COLO829 (cell line): Measurements from ENCODE around the gene RAB6A.
A peak's percentile ranks its signal among the peaks of the same experiment; 100 is the strongest.
"Not testable (repeated sequence)": the region's sequence is repeated elsewhere in the genome, so short reads cannot be mapped to it uniquely, and the experiment has no call there.

Experiments used
- DNase-seq: peaks from one replicate; pipeline ENCODE4 v3.0.0; 2012; ENCODE audit warnings: low spot score

Gene RAB6A

DNA sequence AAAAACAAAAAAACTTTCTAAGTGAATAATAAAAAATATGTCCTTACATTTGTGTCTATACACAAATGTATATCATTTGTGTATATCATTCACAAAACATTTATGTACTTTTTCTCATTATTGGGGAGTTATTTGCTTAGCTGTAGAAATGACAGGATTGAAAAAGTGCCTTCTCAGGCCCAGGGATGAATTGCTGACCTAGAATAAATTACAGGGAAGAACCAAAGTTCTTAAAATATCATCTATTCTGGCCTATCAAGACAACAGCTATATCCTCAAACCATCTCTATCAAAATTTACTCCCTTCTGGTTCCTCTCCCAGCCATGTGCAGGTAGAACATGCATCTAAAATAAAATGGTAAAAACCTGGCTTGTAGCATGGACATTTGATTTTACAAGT, 1.9 kb upstream of the RAB6A start:
- DNase-seq = no peak

DNA sequence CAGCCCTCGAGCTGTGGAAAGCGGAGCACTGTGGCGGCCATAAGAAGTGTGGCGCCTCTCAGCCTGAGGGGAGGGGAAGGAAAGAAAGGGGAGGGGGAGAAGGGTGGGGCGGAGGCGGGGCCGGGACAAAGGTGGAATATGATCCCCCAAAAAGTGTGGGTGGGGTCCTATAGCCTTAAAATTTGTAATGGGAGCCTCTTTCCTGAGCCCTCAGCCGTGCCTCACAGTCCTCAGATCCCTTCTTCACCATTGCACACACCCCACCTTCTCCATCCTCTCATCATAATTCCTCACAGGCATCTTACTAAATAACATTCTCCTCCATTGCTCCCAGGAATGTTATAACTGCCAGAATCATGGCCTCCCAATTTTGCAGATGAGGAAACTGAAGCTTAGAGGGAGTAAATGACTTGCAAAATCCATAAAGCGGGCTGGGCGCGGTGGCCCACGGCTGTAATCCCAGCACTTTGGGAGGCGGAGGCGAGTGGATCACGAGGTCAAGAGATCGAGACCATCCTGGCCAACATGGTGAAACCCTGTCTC, 600 bp upstream of the RAB6A start:
- DNase-seq = no peak

DNA sequence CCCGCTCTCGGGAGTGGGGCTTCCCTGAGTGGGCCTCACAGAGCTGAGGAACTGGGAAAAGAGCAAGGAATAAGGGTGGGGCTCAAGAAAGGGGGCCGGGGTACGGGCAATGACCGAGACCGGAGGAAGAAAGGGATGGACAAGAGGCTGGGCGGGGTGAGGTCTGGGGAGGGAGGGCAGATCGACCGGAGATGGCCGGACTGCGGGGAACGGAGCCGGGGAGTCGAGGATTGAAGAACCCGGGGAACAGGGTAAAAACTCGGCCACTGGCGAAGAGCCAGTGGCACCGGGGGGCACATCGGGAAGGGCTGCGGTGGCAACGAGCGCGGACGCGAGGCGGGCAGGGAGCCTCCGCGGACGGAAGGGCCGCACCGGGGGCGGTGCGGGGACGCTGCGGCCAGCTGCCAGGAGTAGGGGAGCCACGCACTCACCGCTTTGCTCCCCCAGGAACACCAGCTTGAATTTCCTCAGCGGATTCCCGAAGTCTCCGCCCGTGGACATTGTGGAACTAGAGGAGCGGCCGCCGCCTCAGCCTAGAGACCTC, 667 bp downstream of the RAB6A start:
- DNase-seq = peak; percentile 25

DNA sequence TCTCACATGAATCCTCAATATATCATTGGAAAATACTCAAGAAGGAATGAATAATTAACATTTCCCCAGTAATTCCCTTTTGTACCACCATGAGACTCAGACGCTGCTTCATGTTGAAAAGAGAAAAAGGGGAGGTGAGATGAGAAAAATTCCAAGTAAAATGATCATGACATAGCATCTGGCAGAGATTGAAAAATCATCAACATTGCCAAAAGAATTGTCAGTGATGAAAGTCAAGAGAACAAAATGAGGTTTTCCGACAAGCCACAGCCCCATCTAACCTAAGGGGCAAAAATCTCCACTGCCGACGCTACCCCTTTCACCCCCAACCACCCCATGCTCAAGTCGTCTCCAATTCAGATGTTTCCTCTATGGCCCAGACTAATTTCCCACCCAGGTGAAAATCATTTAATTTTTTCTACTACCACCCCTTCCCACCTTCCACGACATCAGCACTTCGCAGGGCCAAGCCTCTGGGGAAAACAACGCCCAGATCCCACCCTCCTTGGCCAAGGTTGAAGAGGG, 1.2 kb downstream of the RAB6A start:
- no peak for DNase-seq

DNA sequence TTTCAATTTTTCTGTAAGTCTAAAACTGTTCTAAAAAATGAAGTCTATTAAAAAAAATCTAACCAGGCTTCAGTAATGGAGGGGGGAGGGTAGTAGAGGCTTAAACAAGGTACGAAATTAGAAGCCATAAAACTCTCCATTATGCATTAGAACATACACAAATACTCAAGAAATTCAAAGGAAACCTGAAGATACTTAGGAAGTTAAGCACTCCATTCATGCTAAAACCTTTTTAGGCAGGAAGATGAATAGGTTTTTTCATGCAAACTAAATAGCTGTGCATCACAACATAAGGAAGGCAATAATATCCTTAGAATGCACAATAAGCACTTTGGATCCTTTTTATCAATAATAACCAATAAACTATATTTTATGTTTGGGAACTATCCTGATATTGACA, 2.4 kb downstream of the RAB6A start:
- DNase-seq = no peak

DNA sequence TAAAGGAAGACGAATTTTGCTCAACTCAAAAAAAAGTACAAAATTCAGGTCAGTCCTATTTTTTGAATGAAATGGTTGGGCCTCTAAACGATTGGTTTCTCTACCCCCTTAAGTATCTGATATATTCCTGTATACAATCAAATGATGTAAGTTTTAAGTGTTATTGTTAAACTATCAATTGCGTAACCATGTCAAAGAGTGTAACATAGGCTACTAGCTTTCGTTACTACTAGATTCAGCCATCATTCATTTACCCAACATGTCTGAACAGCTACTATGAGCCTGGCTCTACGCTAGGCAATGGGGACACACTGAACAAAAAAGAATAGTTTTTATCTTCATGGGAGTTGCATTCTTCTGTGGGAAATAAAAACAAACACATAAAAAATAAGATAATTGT, 3.3 kb downstream of the RAB6A start:
- DNase-seq = no peak

DNA sequence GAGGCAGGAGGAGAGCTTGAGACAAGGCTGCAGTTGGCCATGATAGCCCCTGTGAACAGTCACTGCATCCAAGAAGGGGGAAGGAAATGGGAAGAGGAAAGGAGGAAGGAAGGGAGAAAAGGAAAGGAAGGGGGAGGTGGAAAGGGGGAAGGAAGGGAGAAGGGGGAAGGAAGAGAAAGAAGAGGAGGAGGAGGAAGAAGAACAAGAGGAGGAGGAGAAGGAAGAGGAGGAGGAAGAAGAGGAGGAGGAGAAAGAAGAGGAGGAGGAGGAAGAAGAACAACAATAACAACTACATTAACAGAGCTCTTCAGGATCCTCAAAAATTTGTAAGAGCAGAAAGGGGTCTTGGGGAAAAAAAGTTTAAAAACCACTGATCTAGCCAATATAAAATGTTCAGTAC, 5.2 kb downstream of the RAB6A start:
- DNase-seq = no peak

DNA sequence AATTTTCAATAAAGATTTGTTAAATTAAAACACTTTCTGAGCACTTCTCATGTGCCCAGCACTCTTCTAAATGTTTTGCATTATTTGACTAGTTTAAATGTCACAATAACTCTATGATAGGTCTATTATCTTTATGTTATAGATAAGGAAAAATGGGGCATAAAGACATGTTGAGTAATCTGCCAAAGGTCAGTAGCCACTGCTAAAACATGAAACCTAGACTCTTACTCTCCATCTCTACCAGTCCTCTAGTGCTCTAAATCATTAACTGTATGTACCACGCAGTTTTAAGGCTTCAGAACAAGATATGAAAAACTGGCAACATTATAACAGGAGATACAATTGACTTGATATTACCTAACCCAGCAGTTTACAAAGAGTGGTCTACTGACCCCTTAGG, 6.9 kb downstream of the RAB6A start:
- no peak for DNase-seq

DNA sequence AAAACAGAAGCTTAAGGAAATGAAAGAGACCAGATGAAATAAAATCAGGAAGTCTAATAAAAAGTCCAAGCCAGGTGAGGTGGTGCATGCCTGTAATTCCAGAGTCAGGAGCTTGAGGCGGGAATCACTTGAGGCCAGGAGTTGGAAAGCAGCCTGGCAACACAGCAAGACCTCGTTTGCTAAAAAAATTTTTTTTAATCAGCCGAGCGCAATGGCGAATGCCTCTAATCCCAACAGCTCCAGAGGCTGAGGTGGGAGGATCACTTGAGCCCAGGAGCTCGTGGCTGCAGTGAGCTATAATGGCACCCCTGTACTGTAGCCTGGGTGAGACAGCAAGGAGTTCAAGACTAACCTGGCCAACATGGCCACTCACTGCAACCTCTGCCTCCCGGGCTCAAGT, 8.0 kb downstream of the RAB6A start:
- no peak for DNase-seq

DNA sequence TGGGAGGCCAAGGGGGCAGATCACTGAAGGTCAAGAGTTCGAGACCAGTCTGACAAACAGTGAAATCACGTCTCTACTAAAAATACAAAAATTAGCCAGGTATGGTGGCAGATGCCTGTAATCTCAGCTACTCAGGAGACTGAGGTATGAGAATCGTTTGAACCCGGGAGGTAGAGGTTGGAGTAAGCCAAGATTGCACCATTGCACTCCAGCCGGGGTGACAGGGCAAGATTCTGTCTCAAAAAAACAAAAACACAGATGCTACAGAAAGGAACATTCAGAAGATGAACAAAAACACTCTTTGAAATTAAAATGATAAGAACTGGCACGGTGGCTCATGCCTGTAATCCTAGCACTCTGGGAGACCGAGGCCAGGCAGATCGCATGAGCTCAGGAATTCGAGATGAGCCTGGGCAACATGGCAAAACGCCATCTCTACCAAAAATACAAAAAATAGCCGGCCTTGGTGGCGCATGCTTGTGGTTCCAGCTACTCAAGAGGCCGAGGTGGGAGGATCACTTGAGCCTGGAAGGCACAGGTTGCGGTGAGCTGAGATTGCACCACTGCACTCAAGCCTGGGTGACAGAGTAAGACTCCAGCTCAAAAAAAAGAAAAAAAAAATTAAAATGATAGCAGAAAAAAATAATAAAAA, 8.5 kb downstream of the RAB6A start:
- DNase-seq = no peak

DNA sequence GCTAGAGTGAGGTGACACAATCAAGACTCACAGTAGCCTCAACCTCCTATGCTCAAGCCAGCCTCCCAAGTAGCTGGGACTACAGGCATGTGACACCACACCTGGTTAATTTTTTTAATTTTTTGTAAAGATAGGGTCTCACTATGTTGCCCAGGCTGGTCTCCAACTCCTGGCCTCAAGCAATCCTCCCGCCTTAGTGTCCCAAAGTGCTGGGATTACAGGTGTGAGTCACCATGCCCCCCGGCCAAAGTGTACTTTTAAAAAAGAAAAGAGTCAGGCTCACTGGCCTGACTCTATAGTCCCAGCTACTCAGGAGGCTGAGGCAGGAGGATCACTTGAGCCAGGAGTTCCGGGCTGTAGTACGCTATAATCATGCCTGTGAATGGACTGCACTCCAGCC, 10.0 kb downstream of the RAB6A start:
- DNase-seq = not testable (repeated sequence)

DNA sequence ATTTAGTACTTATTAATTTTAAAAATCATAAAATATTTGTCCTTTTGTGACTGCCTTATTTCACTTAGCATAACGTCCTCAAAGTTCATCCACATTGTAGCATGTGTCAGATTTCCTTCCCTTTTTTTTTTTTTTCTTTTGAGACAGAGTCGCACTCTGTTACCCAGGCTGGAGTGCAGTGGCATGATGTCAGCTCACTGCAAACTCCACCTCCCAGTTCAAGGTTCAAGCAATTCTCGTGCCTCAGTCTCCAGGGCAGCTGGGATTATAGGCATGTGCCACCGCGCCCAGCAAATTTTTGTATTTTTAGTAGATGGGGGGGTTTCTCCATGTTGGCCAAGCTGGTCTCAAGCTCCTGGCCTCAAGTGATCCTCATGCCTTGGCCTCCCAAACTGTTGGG, 10.6 kb downstream of the RAB6A start:
- no peak for DNase-seq

DNA sequence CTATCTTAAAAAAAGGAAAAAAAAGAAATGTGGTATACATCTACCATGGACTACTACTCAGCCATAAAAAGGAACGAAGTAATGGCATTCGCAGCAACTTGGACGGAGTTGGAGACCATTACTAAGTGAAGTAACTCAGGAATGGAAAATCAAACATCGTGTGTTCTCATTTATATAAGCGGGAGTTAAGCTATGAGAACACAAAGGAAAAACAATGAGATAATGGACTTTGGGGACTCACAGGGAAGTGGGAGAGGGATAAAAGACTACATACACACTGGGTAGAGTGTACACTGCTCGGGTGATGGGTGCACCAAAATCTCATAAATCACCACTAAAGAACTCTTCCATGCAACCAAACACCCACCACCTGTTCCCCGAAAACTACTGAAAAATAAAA, 11.8 kb downstream of the RAB6A start:
- DNase-seq = no peak

DNA sequence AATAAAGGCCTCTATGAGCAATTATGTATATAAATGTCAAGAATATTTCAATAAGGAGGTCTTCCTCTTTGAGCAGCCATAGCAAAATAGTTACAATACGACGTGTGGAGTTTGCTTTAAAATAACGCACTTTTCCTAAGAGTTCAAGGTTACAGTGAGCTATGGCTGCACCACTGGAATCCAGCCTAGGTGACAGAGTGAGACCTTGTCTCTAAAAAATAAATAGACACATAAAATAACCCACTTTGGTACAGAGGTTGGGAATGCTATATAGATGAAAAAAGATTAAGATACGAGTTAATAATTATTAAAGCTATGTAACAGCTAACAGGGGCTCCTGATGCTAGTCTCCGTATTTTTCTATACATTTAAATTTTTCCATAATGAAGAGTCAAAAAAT, 12.6 kb downstream of the RAB6A start:
- DNase-seq = no peak

DNA sequence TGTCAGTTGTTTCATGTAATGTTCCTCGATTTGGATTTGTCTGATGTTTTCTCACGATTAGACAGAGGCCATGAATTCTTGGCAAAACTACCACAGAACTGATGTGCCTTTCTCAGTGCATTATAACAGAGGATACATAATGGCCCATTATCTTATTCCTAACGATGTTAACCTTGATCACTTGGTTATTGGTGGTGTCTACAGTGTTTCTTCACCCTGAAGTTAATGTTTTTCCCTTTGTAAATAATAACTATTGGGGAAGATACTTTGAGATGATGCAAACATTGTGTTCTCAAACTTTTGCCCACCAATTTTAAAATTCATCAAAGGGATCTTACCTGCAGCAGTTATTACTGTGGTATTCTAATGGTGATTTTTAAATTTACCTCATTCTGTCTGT, 13.1 kb downstream of the RAB6A start:
- DNase-seq = no peak

DNA sequence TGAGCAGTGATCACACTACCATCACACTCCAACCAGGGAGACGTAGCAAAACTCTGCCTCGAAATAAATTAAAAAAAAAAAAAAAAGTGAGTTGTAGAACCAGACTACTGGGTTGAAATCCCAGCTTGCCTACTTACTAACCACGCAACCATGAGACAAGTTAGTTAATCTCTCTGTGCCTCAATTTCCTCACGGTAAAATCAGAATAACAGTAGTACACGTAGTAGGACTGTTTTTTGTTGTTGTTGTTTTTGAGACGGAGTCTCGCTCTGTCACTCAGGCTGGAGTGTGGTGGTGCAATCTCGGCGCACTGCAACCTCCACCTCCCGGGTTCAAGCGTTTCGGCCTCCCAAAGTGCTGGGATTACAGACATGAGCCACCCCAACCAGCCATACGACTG, 14.2 kb downstream of the RAB6A start:
- no peak for DNase-seq

DNA sequence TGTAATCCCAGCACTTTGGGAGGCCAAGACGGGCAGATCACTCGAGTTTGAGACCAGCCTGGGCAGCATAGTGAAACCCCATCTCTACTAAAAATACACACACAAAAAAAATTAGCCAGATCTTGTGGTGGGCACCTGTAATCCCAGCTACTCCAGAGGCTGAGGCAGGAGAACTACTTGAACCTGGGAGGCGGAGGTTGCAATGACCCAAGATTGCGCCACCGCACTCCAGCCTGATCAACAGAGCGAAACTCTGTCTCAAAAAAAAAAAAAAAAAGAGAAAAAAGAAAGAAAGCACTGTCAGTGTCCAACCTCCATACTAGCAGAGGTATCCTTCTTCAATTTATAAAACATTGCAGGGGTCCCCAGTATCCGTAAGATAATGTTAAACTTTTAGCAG, 17.8 kb downstream of the RAB6A start:
- no peak for DNase-seq

DNA sequence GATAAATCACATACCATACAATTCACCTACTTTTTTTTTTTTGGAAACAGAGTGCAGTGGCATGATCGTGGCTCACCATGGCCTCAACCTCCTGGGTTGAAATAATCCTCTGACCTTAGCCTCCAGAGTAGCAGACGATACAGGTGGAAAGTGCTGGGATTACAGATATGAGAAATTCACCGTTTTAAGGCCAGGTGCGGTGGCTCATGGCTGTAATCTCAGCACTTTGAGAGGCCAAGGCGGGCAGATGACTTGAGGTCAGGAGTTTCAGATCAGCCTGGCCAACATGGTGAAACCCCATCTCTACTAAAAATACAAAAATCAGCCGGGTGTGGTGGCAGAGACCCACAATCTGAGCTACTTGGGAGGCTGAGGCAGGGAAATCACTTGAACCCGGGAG, 24.9 kb downstream of the RAB6A start:
- not testable (repeated sequence) for DNase-seq

DNA sequence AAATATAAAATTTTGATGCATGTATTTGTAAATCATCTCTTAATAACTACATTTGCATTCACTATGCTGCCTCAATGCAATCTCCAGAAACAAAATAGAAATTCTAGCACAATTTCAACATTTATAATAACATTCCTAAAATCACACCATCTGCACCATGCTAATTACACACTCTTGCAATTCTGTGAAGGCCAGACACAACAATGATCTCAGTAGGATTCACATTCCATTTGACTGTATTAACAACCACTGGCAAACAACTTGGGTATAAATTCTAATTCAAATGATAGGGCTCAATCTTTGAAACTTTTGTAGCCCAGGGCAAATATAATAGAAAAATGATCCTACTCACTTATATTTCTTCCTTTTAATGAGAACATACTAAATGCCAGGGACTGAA, 25.9 kb downstream of the RAB6A start:
- no peak for DNase-seq

DNA sequence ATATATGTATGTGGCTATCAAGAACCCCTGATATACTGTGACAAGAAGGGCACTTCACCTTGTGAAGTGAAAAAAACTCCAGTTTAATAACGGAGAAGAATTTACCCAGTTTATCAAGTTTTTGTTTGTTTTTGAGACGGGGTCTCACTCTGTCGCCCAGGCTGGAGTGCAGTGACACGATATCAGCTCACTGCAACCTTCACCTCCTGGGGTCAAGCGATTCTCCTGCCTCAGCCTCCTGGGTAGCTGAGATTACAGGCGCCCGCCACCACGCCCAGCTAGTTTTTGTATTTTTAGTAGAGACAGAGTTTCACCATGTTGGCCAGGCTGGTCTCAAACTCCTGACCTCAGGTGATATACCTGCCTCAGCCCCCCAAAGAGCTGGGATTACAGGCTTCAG, 26.9 kb downstream of the RAB6A start:
- not testable (repeated sequence) for DNase-seq

DNA sequence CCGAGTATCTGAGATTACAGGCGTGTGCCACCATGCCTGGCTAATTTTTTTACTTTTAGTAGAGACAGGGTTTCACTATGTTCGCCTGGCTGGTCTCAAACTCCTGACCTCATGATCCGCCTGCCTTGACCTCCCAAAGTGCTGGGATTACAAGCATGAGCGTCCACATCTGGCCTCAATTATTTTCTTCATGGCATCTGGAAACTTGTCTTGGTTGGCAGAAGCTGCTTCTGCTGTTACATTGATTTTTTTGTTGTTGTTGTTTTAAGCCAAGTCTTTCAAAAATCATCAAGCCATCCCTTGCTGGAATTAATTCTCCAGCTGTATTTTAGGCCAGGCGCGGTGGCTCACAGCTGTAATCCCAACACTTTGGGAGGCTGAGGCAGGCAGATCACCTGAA, 27.9 kb downstream of the RAB6A start:
- not testable (repeated sequence) for DNase-seq

DNA sequence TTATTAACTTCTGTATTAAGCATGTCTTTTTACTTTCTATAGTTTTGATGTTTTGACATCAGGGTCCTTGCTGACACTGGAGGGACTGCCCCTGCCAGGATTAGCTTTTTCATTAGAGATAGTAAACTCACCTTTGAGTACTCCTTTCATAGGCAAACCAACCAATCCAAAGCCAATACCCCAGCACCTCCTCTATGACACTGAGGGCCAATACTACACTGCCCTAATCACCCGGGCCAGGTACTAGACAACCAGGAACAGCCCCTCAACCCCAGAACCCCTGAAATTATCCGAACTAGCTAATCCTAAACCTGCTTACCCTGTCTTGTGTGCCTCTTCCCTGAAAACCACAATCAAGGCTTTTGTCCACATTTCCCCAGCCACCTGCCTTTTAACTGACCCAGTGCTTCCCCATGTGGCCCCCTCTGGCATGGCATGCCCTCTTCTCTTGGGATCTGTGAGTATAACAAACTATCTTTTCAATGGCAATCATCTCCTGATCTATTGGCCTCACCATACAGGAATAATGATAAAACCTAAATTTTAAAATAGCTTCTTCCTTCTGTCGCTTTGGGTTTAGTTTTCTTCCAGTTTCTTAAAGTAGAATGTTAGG, 31.2 kb downstream of the RAB6A start:
- peak; percentile 17 for DNase-seq

DNA sequence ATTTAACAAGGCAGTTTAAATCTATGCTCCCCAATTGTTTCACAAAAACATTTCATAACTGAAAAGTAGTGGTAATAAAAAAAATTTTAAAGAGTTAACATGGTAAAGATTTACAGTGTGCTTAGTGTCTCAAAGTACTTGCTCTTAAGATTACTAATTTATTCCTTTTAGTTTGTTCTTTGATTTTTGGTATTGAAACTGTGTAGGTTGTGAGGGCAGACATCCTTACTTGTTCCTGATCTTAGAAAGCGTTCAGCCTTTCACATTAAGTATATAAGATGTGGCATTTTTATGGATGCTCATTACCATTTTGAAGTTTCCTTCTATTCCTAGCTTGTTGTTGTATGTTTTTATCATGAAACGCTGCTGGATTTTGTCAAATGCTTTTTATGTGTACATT, 32.9 kb downstream of the RAB6A start:
- no peak for DNase-seq

DNA sequence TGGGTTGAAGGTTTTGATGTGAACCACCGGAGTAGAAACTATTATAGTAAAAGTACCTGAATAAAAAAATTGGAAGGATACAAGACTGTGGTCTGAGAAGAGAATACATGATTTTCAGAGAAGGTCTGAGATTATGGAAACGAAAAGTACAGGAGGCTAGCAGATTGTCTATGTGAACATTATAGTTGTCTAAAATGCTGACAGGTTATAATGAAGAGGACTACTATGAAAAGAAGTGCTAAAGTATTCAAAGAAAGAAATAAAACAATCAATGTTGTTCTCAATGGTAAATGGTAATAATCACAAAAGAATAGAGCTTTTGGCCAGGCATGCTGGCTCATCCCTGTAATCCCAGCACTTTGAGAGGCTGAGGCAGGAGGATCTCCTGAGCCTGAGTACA, 34.0 kb downstream of the RAB6A start:
- DNase-seq = no peak
